Caki2 (cell line): ENCODE results near the gene SIK3. TPM values are rescaled to one million over a fixed set of nuclear protein-coding genes. Genes with fewer than 3 reads are reported as not detected.
"Not testable (repeated sequence)": the region's sequence is repeated elsewhere in the genome, so short reads cannot be mapped to it uniquely, and the experiment has no call there.

Experiments used
- DNase-seq: peaks from one replicate; pipeline ENCODE4 v3.0.0-alpha.2; 2015; ENCODE audit warnings: low read depth
- in situ Hi-C: cut with HindIII; loops from 2 replicates; pipeline ENCODE4 v1.10.0; 2016; ENCODE audit warnings: low sequenced_read_pairs, low pct_unique_long_range_greater_than_20kb, mixed read lengths
- total RNA-seq: library from RNA; depleted of rRNA; stranded (reverse); fragments of >200 nt; shearing (Covaris generic); gene quantifications from 2 replicates; pipeline ENCODE4 v1.2.3, GENCODE V29; 2014; ENCODE audit warnings: low replicate concordance

The SIK3 gene
- total RNA-seq, 1 experiment from 2014 or later, result 5.6 TPM

DNA sequence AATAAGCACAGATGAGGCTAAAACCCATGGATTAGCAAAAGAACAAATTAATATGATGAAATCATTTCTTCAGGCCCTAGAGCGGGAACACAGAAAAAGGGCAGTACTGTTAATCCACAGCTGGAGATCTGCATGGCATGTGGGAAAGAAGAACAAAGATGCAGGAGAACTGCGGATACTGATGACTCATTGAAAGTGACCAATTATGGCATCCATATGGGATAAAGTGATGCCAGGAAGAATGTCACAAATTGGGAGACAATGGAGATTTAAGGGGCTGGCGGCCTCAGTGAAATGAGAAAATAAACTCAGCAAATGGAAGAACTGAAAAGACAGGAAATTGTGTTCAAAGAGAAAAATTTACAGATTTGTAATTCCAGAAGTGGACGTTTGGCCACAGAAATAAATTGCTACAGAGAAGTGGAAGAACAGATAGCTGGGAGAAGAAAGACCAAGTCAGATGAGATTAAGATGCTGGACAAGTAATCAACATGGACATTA, 39.4 kb downstream of the SIK3 start:
- in situ Hi-C loops, result no loop called here
- DNase-seq, result no peak

DNA sequence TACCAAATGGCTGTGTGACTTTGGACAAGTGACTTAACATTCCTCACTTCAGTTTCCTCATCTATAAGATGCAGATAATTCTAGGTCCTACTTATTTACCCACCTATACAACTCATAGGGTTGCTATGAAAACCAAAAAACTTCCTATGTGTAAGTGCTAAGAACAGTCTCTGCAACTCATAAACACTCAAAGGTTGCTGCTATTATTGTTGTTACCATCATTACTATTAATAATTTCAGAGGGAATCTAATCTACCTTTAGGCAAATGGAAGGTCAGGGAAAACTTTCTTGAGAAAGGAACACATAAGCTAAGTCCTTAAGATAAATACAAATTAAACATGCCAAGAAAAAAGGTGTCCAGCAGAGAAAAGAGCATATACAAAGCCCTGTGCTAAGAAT, 40.5 kb downstream of the SIK3 start:
- DNase-seq, result no peak
- in situ Hi-C loops, result no loop called here

DNA sequence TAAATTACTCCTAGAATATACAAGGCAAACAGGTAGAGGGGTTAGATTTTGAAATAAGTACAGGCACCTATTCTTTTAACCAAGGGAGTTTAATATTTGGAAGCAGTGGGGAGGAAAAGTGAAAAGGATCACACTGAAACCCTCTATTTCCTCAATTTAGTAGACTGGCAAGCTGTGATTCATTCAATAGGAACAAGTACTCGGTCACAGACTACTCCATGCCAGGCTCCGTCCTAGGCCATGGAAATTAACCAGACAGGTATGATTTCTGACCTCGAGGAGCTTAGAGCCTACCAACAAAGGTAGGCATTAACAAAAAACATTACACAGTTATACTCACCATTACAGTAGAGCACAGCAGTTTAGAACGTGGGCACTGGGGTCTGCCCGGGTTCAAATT, 40.9 kb downstream of the SIK3 start:
- in situ Hi-C loops, result no loop called here
- DNase-seq, result no peak

DNA sequence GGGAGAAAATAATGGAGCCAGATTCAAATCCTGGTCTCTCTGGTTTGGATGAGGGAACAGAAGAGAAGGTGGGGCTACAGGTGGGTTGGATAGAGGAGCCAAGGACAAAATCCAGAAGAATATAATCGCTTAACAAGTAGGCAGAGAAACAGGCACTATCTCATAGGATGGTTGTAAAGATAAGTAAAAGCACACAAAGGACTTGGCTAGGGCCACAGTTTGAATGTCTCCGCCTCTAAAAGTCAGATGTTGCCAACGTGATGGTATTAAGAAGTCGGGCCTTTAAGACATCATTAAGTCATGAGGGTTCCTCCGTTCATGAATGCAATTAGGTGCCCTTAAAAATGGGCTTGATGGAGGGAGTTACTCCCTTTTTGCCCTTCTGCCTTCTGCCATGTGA, 42.8 kb downstream of the SIK3 start:
- no peak for DNase-seq
- in situ Hi-C loops, result no loop called here

DNA sequence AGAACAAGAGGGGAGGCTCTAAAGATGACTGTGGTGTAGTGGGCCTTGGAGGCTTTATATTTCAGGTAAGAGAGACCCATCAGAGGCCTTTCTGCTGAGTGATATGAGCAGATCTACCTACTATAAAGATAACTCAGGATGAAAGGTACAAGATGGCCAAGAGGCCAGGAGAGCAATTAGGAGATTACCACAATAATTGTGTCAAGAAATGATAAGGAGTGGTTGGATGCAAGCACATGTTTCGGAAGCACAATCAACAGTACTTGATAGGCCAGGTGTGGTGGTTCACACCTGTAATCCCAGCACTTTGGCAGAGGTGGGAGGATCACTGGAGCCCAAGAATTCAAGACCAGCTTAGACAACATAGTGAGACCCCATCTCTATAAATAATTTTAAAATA, 43.8 kb downstream of the SIK3 start:
- no peak for DNase-seq
- in situ Hi-C loops, result no loop called here

DNA sequence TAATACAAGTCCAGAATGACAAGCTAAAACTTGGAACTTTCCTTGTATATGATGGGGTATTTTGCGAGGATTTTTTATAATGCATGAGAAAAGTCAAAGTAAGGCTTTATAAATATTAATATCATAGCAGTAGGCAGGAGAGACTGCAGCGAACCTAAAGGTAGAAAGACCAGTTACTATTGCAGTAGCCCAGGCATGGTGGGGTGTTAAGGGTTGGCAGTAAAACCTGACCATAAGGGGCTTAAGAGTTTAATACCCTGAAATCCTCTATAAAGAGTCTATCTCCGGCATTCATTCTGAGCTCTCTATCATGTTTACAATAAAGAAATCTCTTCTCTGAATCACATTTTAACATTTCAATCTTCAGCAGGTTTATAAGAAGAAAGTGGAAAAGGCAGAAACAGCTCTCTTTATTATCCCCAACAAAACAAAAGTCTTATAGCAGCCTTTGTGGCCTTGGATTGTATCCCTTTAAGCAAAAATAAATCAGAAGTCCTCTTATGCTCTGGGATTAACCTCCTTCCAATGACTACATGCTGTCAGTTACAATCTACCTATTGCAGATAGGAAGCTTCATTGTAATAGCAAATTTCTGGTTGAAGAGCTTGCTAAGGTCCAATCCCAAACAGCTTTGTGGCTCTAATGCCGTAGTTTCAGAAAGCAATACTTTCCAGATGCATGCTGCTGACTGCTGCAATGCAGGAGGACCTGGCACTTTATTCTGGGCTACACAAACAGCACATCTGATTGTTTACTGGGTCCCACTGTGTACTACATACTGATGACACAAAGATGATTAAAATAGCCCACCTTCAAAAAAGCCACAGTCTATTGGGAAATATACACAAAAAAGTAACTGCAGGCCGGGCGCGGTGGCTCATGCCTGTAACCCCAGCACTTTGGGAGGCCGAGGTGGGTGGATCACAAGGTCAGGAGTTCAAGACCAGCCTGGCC, 45.8 kb downstream of the SIK3 start:
- no peak for DNase-seq
- in situ Hi-C loops, result no loop called here

DNA sequence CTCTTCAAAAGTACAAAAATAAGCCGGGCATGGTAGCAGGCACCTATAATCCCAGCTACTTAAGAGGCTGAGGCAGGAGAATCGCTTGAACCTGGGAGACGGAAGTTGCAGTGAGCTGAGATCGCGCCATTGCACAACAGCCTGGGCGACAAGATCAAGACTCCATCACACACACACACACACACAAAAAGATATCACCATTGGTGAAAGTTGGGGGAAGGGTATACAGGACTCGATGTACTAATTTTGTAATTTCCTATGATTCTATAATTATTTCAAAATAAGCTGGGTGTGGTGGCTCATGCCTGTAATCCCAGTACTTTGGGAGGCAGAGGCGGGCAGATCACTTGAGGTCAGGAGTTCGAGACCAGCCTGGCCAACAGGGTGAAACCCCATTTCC, 48.1 kb downstream of the SIK3 start:
- DNase-seq, in situ Hi-C loops: not testable (repeated sequence)

DNA sequence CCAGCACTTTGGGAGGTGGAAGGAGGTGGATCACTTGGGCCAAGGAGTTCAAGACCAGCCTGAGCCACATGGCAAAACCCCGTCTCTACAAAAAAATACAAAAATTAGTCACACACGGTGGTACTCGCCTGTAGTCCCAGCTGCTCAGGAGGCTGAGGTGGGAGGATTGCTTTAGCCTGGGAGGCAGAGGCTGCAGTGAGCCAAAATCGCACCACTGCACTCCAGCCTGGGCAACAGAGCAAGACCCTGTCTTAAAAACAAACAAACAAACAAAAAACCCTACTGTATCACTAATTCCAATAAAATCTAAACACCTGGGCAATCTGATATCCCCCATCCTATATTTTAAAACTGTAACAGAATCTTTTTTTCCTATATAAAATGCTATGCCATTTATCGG, 51.6 kb downstream of the SIK3 start:
- in situ Hi-C loops, DNase-seq: not testable (repeated sequence)

DNA sequence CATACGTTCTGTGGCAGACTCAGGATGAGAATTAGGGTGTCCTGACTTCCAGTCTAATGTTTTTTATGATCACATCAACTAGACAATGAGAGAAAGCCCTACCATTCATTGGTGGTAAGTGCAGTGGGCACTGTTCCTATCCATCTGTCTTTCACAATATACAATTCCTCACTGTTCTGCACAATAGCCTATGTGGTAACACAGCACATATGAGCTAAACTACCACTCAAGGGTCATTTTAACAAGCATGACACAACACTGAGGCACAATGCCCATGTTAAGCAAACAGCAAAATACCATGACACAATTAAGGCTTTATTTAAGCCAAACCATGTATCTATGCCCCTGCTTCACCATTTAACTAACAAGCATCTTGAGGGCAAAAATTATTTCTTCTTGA, 52.3 kb downstream of the SIK3 start:
- no peak for DNase-seq
- in situ Hi-C loops, result no loop called here

DNA sequence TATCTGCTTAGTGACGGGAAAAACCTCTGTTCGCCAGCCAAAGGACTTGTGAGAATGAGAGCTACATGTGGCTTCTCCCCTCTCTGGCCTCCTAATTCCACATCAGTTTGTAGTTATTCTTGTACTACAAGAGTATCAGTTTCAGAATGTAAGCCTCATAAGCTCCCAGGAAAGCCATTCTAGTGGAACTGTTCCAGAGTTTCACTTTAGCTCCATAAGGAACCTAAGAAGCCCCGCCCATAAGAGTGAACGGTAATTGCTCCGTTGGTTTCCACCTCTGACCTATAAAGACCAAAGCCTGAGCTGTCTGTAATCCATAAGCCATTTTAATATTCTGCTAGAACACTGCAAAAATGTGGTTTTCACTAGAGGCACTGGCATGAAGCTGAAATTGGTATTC, 53.0 kb downstream of the SIK3 start:
- DNase-seq, result peak; percentile 70
- in situ Hi-C loops, result no loop called here

DNA sequence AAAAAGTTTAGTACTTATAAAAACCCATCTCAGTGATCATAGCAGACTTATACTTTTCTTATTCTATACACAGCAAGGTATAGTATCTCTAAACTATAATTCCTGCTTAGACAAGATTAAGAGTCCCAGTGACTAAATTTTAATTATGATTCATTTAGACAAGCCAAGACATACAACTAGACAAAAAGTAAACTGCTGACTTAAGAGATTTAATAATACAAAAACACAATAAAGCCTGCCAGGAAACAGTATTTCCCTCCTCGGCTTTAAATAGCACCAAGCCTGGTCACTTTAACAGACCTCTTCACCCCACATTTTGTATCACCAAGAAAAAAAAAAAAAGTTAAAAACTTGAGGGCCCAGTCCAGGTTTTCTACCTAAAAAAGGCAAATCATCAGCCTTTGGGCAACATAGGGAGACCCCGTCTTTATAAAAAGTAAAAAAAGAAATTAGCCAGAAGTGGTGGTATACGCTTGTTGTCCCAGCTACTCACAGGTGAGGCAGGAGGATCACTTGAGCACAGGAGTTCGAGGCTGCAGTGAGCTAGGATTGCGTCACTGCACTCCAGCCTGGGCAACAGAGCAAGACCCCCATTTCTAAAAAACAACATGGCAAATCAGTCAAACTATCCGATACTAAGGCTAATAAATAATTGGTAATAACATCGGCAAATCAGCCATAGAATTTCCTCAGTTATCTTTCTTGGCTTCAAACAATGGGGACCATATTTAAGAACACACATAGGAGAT, 53.8 kb downstream of the SIK3 start:
- in situ Hi-C loops, result no loop called here

DNA sequence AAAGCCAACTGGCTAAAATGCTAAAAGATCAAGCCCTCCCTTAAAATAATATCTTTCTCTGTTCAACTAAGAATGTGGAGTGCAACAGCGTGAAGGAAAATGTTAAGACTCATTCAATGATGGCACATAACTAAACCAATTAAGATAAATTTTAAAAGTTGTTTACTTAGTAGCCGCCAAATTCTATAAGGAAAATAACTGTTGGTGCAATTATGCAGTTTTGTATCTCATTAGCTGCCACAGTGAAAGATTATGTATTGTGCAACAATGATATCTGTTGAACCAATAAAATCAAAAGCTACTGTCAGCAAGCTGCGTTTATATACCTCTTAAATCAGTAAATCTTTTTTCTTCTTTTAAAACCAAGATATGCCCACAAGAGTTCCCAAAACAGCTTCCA, 55.5 kb downstream of the SIK3 start:
- DNase-seq, result no peak
- in situ Hi-C loops, result no loop called here

More for the DNA sequence above, 53.8 kb downstream of the SIK3 start:
- no peak for DNase-seq

DNA sequence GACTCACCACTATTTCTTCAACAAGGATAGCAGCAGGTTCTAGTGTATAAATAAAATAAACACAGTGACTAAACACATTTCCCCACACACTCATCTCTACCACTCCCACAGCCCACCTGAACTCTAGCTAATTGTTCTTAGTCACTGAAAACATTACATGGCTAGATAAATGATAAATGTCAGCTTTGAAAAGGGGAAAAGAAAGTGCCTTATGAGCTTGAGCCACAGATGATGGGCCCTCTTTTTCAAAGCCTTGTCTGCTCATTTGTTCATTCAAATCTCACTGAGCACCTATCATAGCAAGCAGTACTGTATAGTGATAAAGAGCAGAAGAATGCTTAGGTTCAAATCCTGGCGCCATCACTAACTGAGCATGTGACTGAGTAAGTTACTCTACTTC, 58.3 kb downstream of the SIK3 start:
- in situ Hi-C loops, result no loop called here
- DNase-seq, result peak; percentile 85

DNA sequence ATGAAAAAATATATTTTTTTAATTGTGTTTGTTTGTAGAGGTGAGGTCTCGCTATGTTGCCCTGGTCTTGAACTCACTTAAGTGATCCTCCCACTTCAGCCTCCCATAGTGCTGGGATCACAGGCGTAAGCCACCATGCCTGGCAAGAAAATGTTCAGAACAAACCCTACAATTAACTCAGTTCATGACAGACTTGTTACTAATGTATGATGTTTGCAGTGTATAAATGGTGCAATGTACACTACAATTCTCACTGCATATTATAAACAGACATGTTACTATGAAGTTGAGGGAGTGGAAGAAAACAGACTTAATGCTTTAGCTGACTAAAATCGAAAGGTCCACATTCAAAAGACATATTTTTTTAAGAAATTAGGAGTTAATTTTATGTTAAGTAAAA, 59.0 kb downstream of the SIK3 start:
- in situ Hi-C loops, result no loop called here
- no peak for DNase-seq

DNA sequence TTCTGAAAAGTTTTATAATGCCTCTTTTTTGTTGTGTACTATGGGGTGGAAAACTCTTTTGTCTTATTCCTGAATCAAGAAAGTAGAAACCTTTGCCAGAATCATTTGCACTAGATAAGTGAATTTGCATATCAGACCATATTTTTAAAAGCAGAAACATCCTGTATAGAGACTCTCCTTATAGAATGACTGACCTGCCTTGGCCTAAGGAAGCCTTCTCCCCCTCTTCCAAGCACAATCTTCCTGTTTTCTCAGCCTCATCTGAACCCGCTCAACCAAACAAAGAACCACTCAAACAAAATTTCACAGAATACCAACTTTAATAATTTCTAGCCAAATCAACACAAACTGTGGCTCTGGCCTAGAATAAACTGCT, 60.3 kb downstream of the SIK3 start:
- in situ Hi-C loops, result no loop called here
- DNase-seq, result no peak

DNA sequence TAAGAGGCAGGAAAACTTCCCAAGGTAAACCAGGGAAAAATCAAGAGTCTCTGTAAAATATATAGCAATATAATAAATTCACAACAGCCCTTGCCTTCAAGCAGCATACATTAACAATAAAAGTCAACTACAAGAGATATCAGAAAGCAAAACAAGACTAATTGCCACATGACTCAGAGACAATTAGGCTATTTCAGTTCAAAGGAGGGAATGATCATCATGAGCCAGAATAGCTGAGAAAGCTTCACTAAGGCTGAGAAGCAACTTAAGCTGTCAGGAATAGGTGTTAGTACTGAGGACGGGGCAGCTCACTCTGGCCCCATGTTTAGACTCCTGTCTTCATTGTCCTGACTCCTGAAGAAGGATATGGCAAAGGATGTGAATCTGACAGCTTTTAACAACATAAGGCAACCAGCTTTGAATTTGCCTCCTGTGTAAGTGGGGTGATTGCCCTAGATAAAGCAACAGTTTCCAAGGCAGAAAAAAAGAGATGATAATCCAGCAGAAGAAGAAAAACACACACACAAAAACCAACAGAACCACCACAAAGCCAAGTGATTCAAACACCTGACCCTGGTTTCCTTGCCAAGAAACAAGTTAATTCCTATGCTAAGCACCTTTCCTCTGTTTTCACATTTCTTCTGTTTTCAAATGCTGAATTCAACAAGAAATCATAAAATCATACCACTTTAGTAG, 60.8 kb downstream of the SIK3 start:
- in situ Hi-C loops, result no loop called here
- DNase-seq, result no peak

DNA sequence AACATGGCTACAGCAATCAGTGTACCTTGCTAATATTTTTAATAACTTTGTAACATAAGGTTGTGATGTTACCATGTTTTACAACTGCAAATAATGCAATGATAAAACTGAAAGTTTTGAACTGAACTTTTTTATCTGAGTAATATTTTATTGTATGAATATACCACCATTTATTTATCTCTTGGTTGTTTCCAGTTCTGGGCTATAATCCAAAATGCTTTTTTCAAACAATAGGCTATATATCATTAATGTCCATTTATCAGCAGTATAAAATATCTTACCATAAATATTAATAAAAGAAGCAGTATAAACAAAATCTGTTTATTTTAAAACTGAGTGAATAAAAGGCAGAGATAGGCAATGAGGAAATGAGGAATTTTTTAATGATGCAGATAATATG, 63.3 kb downstream of the SIK3 start:
- DNase-seq, result no peak
- in situ Hi-C loops, result no loop called here

DNA sequence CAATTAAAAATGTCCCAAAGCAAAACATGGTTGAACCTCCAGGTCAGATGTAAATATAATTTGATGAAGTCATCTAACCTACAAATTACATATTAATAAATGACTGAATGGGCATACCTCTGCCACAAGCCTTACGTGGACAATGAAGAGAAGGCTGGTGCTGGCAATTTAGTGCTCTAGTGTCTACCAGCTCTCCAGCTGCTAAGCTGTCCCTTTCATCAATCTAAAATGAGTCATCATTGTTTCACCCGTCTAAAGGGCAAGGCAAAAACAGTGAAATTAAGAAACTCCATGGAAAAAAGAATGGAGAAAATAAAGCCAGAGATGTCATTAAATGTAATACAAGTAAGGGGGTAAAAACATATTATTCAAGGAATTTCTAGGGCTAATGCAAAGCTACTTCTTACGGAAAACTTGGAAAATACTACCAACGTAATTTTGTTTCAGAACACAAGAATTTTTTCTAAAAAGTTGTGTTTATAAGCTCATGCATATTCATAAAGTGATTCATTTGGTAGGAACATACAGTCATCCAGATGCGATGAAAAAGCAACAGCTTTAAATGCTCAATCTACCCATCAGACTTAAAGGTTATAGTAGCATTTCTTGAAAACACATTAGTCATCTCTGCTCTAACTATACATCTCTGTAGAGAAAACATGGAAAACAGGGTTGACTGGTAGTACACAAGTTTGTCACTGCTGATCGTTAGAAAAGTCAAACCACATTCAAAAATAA, 71.5 kb downstream of the SIK3 start:
- DNase-seq, result peak; percentile 62
- in situ Hi-C loops, result no loop called here
